IPS DF 6.9 (cell line): ENCODE data around the gene C10orf90.

Experiments
- DNase-seq: peaks from one replicate; pipeline ENCODE4 v3.0.0-alpha.2; 2013; ENCODE audit warnings: low read depth, low spot score
- H3K27ac ChIP-seq: one replicate; pipeline ENCODE4 v1.5.1; 2013; ENCODE audit warnings: low read length, control low read depth
- H3K27me3 ChIP-seq: 2 replicates; pipeline ENCODE4 v1.6.1; 2013; ENCODE audit warnings: mild to moderate bottlenecking, low read length; ENCODE audit not compliant: control insufficient read depth, insufficient read depth
- H3K36me3 ChIP-seq: 2 replicates; pipeline ENCODE4 v1.6.1; 2013; ENCODE audit warnings: low read length; ENCODE audit not compliant: control insufficient read depth, insufficient read depth
- H3K4me1 ChIP-seq: 2 replicates; pipeline ENCODE4 v1.6.1; 2013; ENCODE audit warnings: low read length; ENCODE audit not compliant: control insufficient read depth, insufficient read depth
- H3K4me3 ChIP-seq: 2 replicates; pipeline ENCODE4 v1.5.1; 2013; ENCODE audit warnings: mild to moderate bottlenecking, low read length
- H3K9me3 ChIP-seq: 2 replicates; pipeline ENCODE4 v1.6.1; 2013; ENCODE audit warnings: low read length, inconsistent platforms; ENCODE audit not compliant: control insufficient read depth, insufficient read depth
- WGBS: extraction: QIAGEN DNeasy Blood & Tissue Kit; methylation state at CpG from one replicate; pipeline ENCODE4 v1.1.7; 2013; ENCODE audit warnings: mixed read lengths, missing lambda C conversion rate; ENCODE audit not compliant: insufficient read length, insufficient coverage; 5-methylcytosine and 5-hydroxymethylcytosine counted together

The C10orf90 gene

DNA sequence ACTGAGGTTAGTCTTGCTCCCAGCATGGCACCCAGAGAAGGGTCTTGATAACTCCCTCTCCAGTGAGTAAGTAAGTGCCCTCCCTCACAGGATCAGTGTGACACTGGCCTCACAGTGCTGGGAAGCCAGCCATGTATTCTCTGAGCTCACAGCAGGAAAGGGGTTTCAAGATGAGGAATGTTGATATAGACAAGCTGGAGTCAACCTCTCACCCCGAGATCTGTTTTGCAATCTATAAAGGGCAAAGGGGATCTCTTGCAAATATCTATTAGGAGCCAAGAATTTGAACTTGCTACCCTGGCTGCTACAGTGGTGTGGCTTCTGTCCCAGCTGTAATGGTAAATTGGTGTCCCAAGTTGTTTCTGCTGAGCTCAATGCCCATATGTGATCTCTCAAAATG lies 212.0 kb downstream of the C10orf90 start:
- no peak for DNase-seq
- H3K27me3 ChIP-seq, result no peaks in the 10 kb centered on the region
- H3K36me3 ChIP-seq, result no peaks in the 10 kb centered on the region
- H3K9me3 ChIP-seq, result no peaks in the 10 kb centered on the region
- no peaks in the 10 kb centered on the region for H3K4me1 ChIP-seq
- no CpG with 5 or more reads among the region's 1 CpG for WGBS
- H3K27ac ChIP-seq, result no peak overlapping the region
- no peak overlapping the region for H3K4me3 ChIP-seq

DNA sequence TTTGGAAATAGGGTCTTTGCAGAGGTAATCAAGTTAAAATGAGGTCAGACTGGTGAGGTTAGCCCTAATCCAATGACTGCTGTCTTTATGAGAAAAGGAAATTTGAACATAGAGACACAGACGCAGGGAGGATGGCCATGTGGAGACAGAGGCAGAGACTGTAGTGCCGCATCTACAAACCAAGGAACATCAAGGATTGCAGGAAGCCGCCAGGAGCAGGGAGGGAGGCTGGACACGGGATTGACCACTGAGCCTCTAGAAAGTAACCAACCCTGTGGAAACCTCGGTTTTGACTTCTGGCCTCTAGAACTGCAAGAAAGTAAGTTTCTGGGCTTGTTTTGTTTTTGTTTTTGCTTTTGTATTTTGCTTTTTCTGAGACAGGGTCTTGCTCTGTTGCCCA lies 213.9 kb downstream of the C10orf90 start:
- WGBS, result no CpG with 5 or more reads among the region's 5 CpGs
- no peaks in the 10 kb centered on the region for H3K4me1 ChIP-seq
- no peaks in the 10 kb centered on the region for H3K27me3 ChIP-seq
- no peaks in the 10 kb centered on the region for H3K9me3 ChIP-seq
- no peak overlapping the region for H3K4me3 ChIP-seq
- no peak overlapping the region for H3K27ac ChIP-seq
- no peaks in the 10 kb centered on the region for H3K36me3 ChIP-seq
- DNase-seq, result no peak

DNA sequence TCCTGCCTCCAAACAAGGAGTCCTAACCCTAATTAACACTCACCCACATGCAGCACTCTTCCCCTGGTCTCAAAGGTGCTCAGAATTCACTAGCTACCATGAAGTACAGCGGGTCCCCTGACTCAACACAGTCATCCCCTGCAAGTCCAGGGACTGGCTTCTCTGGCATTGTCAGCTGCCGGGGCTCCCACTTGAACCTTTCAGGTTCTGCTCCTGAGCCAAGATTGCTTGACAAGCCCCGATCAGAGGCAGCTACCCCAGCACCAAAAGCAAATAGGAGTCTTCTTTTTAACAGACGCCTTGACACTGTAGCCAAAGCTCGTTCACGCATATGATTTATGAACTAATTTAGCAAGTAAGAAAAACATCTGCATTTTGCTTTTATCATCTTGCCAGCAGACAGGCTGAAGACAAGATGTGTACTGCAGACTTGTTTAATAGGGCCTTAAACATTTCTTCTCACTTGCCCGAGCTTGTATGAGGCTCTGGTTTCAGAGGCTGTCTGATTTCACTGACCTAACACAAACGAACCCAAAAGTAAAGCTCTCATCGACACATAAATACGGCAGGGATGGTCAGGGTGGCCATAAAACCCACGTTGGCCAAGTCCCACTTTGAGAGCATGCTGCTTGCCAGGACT lies 214.6 kb downstream of the C10orf90 start:
- no CpG with 5 or more reads among the region's 11 CpGs for WGBS
- H3K27ac ChIP-seq, result no peak overlapping the region
- no peaks in the 10 kb centered on the region for H3K27me3 ChIP-seq
- no peaks in the 10 kb centered on the region for H3K9me3 ChIP-seq
- H3K4me3 ChIP-seq, result no peak overlapping the region
- DNase-seq, result no peak
- H3K36me3 ChIP-seq, result no peaks in the 10 kb centered on the region
- H3K4me1 ChIP-seq, result no peaks in the 10 kb centered on the region

DNA sequence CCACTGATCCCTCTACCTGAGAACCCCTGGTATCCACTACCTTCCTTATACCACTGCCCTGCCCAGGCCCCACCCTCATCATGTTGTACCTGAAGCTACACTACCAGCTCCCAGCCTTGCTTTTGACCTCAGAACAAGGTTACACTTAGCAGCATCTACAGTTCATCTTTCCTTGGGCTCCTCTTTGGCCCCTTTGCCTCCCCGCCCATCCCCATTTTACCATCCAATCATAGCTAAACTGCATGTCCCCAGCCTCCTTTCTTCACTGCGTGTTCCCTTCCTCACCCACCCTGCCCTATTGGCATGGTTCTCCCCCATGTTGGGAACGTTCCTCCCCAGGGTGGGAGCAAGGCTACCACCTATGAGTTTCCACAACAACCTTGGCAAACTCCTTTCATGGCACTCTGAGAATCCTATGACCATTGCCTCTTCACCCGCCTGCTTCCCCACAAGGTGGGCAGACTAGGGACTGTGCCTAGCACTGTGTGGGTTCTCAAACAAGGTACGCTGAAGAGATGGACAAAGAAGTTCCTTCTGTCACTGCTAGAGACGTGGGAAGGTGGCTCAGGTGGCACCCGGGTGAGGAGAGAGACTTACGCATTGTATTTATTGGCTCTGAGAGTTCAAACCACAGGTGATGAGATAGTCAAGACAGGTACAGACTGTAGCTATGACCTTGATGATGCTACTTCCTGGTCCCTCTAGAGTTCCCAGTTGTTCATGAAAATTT lies 215.3 kb downstream of the C10orf90 start:
- Histone ChIP-seq H3K4me1 (no peaks in the 10 kb centered on the region), H3K9me3 (no peaks in the 10 kb centered on the region), H3K27ac (no peak overlapping the region), H3K4me3 (no peak overlapping the region), H3K36me3 (no peaks in the 10 kb centered on the region), H3K27me3 (no peaks in the 10 kb centered on the region)
- DNase-seq, result no peak
- WGBS, result no CpG with 5 or more reads among the region's 8 CpGs

DNA sequence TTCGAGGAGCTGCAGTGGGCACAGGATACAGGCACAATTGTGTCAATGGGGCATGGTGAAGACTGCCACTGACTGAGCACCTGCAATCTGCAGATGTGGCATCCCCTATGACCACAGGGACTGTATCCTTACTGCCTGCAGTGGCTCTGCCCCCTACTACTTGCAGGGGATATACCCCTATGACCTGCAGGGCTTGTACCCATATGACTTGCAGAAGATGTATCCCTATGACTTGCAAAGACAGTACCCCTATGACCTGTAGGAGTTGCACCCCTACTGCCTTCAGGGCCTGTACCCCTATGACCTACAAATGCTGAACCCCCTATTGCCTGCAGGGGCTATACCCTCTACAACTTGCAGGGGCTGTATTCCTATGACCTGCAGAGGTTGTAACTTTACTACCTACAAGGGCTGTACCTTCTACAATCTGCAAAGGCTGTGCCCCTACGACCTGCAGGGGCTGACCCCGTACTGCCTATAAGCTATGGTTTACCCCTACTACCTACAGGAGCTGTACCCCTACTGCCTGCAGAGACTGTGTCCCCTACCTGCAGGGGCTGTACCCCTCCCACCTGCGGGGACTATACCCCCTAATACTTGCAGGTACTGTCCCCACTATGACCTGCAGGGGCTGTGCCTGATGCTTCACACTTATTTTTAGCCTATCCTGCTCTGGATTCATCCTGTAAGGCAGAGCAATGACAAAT lies 216.3 kb downstream of the C10orf90 start:
- no peak for DNase-seq
- Histone ChIP-seq H3K9me3 (no peaks in the 10 kb centered on the region), H3K27me3 (no peaks in the 10 kb centered on the region), H3K4me1 (no peaks in the 10 kb centered on the region), H3K36me3 (no peaks in the 10 kb centered on the region), H3K27ac (no peak overlapping the region), H3K4me3 (no peak overlapping the region)
- no CpG with 5 or more reads among the region's 4 CpGs for WGBS

DNA sequence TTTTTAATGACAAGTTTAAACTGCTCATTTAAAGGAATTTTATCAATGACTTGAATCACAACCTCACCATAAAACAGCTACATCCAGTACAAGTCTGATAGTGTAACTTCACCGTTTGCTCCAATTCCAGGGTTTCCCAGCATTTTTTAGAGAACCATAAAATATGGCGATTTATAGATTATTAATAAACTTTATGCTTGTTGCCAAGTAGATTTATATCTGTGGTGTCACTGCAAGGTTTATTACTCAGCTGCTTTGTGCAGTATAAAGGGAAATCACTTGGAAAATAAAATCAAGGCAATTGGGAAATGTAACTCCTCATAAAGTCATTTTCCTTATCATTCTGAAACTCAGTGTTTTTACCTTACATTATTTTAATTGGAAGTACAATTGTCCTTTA lies 218.2 kb downstream of the C10orf90 start:
- Histone ChIP-seq H3K4me3 (no peak overlapping the region), H3K36me3 (no peaks in the 10 kb centered on the region), H3K27me3 (no peaks in the 10 kb centered on the region), H3K27ac (no peak overlapping the region), H3K4me1 (no peaks in the 10 kb centered on the region), H3K9me3 (no peaks in the 10 kb centered on the region)
- no CpG with 5 or more reads among the region's 2 CpGs for WGBS
- DNase-seq, result no peak

DNA sequence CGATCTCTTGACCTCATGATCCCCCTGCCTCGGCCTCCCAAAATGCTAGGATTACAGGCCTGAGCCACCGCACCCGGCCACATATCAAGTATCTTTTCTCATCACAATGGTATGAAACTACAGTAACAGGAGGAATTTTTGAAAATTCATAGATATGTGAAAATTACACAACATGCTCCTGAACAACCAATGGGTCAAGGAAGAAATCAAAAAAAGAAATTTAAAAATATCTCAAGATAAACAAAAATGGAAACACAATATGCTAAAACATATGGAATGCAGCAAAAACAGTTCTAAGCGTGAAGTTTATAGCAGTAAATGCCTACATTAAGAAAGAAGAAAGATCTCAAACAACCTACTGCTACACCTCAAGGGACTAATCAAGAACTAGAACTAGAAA lies 222.4 kb downstream of the C10orf90 start:
- H3K36me3 ChIP-seq, result no peaks in the 10 kb centered on the region
- H3K9me3 ChIP-seq, result no peaks in the 10 kb centered on the region
- no peaks in the 10 kb centered on the region for H3K4me1 ChIP-seq
- DNase-seq, result no peak
- H3K27ac ChIP-seq, result no peak overlapping the region
- H3K4me3 ChIP-seq, result no peak overlapping the region
- no peaks in the 10 kb centered on the region for H3K27me3 ChIP-seq
- WGBS, result no CpG with 5 or more reads among the region's 5 CpGs

DNA sequence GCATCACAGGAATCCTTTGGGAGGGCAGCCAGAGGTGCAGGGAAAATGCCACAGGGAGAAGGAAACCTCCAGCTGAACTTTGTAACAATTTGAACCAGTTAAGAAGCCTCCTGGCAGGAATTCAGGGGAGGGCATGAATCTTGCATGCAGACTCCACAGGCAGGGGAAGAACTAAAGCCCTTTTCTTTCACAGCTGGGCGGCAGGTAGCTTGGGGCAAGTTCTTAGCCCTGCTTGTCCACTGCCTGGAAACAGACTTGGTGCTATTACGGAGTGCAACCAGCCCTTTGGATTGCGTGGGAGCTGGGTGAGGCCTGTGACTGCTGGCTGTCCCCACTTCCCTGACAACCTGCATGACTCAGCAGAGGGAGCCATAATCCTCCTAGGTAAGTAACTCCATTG lies 230.6 kb downstream of the C10orf90 start:
- peaks cover 1% of the 10 kb centered on the region; the same call in 1 of the 2 replicates for H3K27me3 ChIP-seq
- H3K27ac ChIP-seq, result no peak overlapping the region
- WGBS, result no CpG with 5 or more reads among the region's 3 CpGs
- DNase-seq, result no peak
- no peaks in the 10 kb centered on the region for H3K4me1 ChIP-seq
- H3K9me3 ChIP-seq, result no peaks in the 10 kb centered on the region
- no peak overlapping the region for H3K4me3 ChIP-seq
- no peaks in the 10 kb centered on the region for H3K36me3 ChIP-seq

DNA sequence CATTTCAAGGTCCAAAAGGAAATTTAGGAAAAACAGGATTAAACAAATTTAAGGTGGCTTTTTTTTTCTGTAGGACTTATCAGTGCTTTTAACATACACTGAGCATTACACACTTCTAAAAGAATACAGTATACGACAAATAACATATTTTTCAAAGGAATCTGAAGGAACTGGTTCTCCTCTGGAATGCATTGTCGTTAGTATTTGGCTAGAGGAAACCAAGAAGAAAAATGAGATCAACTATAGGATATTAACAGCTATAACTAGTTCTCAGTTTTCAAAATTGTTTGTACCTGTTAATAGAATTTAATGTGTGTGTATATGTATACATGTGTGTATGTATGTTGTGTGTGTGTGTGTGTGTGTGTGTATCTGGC lies 232.1 kb downstream of the C10orf90 start:
- WGBS, result no CpG with 5 or more reads among the region's 2 CpGs

DNA sequence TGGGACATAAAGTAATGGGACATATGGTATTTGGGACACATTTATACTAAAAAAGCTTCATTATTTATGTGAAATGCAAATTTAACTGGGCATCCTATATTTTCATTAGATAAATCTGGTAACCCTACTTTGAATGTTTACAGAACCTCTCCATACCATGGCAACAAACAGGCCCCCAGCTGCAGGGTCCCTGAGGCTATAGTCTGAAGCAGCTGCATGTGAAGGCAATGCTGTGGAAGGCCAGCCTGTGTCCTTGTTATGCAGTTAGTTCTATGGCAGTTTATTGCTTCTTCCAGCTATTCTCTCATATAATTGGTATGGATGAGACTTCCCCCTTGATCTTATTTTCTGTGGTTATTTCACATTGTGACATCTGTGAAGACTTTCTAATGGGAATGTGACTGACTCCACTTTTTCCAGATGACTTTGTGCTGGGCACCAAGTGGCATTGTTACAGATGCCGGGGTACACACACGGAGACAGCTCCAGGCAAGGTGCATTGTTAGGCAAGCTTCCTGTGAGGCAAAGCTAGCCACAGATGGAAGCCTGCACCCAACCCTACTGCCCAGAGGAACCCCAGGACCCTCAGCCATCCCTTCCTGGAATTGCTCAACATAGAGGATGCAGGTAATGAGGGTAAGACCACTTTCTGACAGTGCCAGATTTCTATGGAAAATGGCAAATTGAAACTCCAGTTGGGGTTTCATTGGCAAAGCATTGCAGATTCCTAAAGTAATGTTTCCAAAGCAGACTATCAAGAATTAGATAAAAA lies 232.7 kb downstream of the C10orf90 start:
- Histone ChIP-seq H3K4me3 (no peak overlapping the region), H3K4me1 (no peaks in the 10 kb centered on the region), H3K36me3 (no peaks in the 10 kb centered on the region), H3K27me3 (peaks cover 1% of the 10 kb centered on the region; the same call in 1 of the 2 replicates), H3K9me3 (no peaks in the 10 kb centered on the region), H3K27ac (no peak overlapping the region)
- DNase-seq, result no peak
- no CpG with 5 or more reads among the region's 2 CpGs for WGBS

More for the DNA sequence above, 232.1 kb downstream of the C10orf90 start:
- no peaks in the 10 kb centered on the region for H3K9me3 ChIP-seq
- peaks cover 1% of the 10 kb centered on the region; the same call in 1 of the 2 replicates for H3K27me3 ChIP-seq
- no peak overlapping the region for H3K4me3 ChIP-seq
- no peak for DNase-seq
- no peak overlapping the region for H3K27ac ChIP-seq
- H3K36me3 ChIP-seq, result no peaks in the 10 kb centered on the region
- H3K4me1 ChIP-seq, result no peaks in the 10 kb centered on the region
